WTC11 (cell line): ENCODE data around the gene PISD.
A peak's percentile ranks its signal among the peaks of the same experiment; 100 is the strongest.

Source experiments
- ATF3 ChIP-seq: sonication (generic); formaldehyde crosslinking; conservative IDR thresholded peaks from 2 replicates; pipeline ENCODE4 v1.8.1; 2022; ENCODE audit warnings: mild to moderate bottlenecking, missing genetic modification reagents
- CTCF ChIP-seq: fragments of 200-600 bp; IDR thresholded peaks from 2 replicates; pipeline ENCODE4 v1.8.0; 2022; ENCODE audit warnings: antibody characterized with exemption
- NR2C2 ChIP-seq: sonication (generic); formaldehyde crosslinking; IDR thresholded peaks from 2 replicates; pipeline ENCODE4 v1.8.0; 2022; ENCODE audit warnings: mild to moderate bottlenecking, missing genetic modification reagents
- ZBTB43 ChIP-seq: sonication (generic); formaldehyde crosslinking; IDR thresholded peaks from 2 replicates; pipeline ENCODE4 v1.8.1; 2023; ENCODE audit warnings: mild to moderate bottlenecking, missing genetic modification reagents
- ZNF121 ChIP-seq: sonication (generic); formaldehyde crosslinking; IDR thresholded peaks from 2 replicates; pipeline ENCODE4 v1.8.0; 2023; ENCODE audit warnings: missing genetic modification reagents
- ZNF281 ChIP-seq: sonication (generic); formaldehyde crosslinking; IDR thresholded peaks from 2 replicates; pipeline ENCODE4 v1.8.0; 2023; ENCODE audit warnings: mild to moderate bottlenecking, missing genetic modification reagents

DNA sequence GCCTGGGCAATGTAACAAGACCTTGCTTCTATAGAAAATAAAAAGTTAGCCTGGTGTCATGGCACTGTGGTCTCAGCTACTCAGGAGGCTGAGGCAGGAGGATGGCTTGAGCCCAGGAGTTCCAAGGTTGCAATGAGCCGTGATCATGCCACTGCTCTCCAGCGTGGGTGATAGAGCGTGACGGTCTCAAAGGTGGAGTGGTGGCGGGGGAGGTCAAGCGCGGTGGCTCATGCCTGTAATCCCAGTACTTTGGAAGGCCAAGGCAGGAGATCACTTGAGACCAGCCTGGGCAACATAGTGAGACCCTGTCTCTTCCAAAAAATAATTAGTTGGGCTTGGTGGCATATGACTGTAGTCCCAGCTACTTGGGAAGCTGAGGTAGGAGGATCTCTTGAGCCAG is 16.7 kb upstream of the PISD start:
- TF ChIP-seq CTCF, result no peak
- peak; percentile 62; the same call in 1 of the 2 replicates for TF ChIP-seq ZNF121 (CRISPR knock-in tag)
- TF ChIP-seq NR2C2 (CRISPR knock-in tag), result no peak
- no peak for TF ChIP-seq ZNF281 (CRISPR knock-in tag)
- TF ChIP-seq ZBTB43 (CRISPR knock-in tag), result no peak
- TF ChIP-seq ATF3 (CRISPR knock-in tag), result no peak
